HG02870 (cell line): Measurements from ENCODE around the gene CIBAR2.

Source experiments
- ATAC-seq: cut with Tn5 transposase; IDR thresholded peaks from one replicate; pipeline ENCODE4 v1.9.1; 2021; ENCODE audit warnings: mild to moderate bottlenecking, moderate library complexity; ENCODE audit not compliant: unreplicated experiment

Gene CIBAR2

DNA sequence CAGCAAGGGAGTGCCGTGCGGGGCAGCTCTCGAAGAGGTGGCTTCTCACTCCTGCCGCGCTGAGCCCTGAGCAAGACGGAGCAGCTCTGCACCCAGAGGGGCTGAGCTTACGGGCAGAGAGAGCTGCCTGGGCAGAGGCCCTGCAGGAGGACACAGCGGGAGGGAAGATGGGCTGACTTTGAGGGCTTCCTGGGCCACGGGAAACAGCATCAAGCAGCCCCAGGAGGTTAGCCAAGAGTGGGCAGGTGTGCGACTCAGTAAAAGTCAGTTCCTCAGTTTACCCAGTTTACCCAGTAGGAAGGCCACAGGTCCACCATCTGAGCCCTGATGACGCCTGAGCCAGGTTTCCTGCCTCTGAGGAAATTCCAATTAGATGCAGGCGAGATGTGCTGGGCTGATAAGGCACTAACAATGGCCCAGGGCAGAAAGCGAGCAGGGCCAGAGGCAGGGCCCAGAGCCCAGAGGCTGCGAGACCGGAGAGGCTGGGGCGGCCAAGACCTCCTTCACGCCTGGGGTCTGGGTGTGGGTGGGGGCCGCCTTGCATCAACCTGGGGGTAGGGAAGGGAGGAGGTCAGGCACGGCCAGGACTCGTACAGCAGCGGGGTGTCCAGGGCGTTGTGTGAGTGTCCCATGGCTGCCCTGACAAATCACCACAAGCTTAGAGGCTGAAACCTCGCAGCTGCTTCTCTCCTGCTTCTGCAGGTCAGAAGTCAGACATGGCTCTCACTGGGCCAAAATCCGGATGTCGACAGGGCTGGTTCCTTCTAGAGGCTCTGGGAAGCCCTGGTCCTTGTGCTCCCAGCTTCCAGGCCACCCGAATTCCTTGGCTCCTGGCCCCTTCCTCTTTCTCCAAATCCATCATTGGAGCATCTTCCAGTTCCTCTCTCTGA, 32.0 kb upstream of the CIBAR2 start:
- ATAC-seq = no peak

DNA sequence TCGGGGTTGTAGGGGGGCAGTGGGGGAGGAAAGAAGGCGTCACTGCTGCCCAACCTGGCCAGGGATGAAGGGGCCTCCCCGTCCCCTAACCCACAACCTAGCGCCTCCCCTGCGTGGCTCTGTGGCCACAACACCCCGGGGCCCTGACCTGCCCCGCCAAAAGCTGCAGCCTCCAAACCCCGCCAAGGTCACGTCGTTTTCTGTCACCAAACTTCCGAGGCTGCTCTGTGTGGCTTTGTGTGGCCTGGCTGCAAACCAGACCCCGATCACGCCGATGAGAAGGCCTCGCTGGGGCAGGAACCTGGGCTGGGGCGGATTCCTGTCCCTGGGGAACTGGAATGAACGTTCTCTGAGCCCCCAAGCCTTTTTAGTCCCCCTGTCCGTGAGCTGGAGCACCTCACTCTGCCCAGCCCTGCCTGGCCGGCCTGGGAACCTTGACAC, 30.5 kb upstream of the CIBAR2 start:
- ATAC-seq = no peak

DNA sequence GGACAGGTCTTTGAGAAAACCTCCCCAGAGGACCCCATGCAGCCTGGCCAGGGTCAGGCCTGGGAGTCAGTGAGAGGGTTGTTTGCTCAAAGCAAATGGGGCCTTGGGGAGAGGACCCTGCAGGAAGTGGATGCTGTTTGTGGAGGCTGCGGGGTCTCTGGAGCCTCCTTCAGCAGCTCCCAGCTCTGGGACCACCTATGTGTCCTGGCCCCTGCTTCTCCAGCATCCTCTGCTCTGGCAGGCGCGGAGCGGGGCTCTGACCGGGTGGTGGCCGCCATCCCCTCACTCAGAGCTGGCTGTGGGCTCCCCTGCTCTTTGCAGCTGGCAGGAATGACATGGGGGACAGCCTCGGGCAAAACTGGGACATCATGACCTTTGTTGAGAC, 29.8 kb upstream of the CIBAR2 start:
- no peak for ATAC-seq

DNA sequence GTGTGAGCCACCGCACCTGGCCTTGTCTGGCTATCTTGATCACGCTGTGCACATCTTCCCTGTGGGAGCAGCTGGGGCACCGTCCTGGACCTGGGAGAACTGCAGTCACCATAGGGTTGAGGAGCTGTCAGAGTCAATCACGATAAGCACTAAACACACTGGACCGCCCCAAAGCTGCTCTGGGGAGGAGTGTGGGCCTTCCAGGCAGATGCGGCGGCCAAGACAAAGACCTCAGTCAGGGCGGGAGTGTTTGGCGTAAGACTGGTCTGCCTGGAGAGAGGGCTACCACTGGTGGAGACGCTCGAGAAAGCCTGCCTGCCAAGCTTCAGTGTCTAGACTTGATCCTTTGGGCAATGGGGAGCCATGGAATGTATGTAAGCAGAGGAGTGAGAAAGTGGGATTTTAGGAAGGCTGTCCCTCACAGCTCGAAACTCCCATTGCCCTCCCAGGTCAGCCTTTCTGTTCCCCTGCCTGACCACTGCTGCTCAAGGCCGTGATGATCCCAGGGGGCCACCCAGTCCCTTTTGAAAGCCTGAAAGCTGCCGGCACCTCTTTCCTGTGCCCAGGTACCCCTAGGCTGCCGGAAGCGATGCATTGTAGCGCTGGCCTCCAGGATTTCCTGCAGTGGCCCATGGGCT, 29.3 kb upstream of the CIBAR2 start:
- no peak for ATAC-seq

DNA sequence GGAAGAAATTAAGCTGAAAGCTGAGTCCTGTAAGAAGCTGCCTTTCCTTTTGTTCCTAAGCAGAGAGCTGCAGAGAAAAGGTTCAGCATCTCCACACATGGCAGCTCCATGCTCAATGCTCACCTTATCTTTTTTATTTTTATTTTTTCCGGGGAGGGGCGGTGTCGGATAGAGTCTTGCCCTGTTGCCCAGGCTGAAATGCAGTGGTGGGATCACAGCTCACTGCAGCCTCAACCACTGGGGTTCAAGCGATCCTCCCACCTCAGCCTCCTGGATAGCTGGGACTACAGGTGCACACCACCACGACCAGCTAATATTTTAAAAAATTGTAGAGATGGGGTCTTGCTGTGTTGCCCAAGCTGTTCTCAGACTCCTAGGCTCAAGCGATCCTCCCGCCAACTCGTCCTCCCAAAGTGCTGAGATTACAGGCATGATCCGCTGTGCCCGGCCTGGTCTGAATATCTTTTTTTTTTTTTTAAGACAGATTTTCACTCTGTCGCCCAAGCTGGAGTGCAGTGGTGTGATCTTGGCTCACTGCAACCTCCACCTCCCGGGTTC, 28.3 kb upstream of the CIBAR2 start:
- no peak for ATAC-seq

DNA sequence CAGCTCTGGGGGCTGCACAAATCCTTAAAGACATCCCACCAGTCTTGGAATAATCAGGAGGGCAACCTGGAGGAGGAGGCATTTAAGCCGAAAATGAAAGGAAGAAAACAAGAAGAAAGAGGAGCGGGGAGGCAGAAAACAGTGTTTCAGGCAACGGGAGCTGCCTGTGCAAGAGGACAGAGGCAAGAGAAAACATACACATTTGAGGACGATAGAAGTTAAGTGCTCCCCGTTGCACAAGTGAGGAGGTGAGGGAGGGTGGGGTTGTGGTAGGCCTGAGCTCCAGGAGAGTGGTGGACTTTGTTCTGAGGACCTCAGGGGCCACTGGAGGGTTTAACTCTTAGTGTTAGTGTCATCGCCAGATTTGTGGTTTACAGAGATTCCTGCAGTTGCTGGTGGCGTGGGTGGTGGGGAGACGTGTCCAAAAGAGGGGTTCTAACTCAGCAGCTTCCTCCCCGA, 27.6 kb upstream of the CIBAR2 start:
- no peak for ATAC-seq

DNA sequence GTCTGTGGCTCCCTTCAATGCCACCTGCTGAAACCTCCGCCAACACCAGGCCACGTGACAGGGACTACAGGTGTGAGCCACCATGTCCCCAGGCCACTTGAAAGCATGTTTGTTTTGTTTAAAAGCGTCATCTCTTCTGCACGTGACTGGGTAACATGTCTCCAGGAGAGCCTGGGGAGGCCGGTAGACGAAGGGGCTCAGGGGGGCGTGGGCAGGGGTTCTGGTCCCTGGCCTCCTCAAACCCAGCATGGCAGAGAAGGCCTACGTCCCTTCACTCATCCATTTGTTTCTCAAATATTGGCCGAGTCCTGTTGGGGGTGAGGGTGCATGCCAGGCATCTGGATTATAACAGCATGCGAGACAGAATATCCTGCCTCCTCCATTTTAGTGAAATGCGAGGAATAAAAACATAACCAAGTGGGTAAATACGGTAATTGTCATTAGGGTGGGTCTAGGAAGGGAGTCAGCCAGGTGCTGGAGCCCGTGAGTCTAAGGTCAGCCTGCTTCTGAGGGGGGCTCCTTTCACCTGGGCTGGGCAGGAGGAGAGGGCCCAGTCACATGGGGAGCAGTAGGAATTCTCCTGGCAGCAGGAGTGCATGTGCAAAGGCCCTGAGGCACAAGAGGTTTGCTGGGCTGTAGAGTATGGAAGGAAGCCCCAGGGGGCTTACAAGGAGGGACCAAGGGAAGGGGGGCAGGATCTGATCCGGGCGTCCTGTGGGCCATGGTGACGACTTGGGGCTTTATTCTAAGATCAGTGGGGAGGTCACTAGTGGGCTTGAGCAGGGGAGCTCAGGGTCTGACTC, 26.8 kb upstream of the CIBAR2 start:
- ATAC-seq = no peak

DNA sequence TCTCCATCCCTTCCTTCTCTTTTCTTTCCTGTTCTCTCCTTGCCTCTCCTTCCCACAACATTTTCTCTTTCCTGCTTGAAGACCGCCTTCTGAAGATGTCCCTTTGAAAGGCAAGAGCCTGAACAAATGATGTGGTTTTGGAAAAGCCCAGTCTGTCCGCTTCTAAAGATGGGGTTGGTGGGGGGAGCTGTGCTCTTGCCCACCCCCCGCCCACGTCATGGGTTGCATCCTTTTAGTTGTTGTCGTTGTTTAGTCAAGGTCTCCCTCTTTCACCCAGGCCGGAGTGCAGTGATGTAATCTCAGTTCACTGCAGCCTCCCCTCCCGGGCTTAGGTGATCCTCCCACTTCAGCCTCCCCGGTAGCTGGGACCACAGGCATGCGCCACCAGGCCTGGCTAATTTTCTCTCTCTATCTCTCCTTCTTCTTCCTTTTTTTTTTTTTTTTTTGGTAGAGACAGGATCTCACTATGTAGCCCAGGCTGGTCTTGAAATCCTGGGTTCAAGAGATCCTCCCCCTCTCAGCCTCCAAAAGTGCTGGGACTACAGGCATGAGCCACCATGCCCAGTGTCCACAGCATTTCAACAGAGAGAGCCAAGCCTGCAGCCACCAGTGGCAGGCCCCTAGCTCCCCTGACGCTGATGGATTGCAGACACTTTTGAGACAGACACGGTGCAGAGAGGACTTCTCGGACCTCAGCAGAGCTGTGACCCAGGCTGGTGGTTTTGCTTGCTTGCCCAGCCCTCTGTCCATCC, 26.0 kb upstream of the CIBAR2 start:
- ATAC-seq = no peak

DNA sequence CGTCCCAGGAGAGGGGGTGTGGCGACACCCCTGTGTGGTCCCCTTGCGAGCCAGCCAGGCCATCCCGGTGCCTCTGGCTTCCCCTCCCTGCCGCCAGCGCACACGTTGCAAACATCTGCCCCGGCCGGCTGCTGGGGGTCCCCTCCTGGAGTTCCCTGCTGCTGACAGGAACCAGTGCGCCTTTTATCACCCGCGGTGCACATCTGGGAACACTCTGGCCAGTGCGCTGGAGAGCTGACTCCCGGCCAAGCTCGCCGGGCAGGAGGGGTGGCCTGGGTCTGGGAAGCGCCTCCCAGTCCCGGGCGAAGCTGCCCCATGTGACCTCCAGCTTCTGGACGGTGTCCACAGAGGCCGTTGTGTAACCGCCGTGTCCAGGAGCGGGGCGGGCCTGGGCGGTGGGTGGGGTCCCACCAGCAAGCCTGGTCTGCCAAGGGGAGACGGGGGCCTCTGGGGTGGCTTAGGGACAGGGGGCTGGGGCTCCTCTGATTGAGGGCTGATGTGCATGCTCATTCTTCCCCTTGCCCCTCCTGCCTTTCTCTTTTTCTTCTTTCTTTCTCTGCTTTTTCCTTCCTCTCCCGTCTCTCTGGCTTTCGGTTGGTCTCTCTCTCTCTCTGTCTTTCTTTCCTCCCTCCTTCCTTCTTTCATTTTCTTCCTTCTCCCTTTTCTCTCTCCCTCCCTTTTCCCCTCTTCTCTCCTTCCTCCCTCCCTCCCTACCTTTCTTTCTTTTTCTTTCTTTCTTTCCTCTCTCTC, 25.2 kb upstream of the CIBAR2 start:
- ATAC-seq = no peak

DNA sequence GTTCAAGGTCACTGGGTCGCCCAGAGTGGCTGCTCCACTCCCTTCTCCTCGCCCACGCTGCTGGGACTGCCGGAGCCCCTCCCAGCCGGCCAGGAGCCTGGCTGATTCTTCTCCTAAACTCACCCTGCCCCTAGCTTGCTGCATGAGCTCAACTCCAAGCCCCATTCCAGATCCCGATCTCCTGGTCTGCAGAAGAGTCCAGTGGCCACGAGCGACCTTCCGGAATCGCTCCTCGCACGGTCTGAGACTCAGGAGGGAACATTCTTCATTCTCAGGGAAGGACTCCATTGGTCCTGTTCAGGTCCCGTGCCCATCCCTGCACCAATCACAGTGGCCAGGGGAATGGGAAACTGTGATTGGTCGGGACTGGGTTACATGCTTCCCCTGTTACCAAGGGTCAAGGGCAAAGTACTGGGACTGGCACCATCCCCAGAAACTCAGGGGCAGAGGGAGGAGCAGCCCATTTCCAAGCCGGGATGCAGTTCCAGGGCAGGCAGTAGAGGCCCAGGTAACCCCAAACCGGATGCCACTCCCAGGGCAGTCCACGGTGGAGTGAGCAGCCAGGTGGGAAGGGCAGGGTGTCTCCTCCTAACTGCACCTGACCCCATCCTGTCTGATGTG, 24.5 kb upstream of the CIBAR2 start:
- ATAC-seq = no peak

DNA sequence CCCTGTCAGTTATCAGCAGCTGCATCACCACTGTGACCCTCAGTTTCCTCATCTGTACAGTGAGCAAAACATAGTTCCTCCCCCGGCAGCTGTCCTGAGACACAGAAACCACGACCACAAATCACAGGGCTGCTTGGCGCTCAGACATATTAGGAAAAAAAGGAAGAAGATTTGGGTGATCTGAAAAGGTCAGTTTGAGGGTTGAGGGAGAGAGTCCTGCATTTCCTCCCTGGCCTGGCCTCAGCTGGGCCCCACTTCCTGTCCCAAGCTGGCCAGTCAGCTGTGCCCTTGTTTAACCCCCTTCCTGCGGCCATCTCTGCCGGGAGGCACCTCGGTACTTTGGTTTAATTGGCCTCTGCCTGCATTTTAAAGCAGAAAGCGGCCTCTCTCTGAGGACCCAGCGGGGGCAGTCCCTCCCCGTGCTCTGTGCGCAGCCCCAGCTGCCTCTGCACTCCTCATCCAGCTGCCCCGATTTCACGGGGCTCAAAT, 24.0 kb upstream of the CIBAR2 start:
- ATAC-seq = no peak

DNA sequence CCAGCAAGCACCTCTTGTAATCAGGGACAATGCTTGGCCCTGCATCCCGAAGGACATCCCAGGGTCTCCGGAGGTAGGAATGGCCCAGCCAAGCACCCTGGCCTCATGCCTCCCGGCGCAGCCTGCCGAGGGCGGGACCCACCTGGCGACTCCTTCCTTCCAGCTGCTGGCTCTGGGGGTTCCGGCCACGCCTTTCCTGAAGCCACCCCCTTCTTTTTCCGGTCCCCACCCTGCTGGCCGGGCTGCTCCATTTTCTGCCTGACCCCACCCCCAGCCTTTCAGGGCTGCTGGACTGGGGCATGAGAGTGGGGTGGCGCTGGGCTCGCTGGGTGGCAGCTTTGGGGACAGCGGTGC, 22.5 kb upstream of the CIBAR2 start:
- no peak for ATAC-seq

DNA sequence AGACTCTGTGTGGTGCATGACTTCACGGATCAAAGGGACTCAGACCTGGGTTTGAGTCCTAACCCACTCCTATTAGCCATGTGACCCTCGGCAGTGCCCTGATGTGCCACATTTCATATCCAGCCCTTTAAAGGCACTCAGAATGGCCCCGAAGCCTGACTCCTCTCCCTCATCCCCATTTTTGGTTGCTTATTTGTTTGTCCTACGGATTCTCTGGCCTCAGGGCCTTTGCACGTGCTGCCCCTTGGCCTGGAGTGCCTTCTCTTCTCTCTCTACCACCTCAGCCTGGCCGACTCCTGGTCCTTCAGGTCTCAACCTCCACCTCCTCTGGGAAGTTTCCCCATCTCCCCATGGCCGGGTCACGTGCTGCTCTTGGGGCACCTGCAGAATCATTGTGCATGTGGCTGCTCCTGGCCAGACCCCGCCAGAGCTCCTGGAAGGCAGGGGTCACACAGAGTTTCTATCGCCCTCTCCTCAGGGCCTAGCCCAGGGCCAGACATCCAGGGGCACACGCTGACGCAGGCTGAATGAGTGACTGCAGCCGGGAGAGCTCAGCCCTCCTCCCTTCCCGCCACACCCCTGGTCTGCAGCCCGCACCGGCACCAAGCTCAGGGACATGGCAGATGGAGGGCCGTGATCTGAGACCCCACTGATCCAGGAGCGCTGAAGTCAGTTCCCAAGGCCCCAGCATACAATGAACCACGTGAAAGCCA, 22.0 kb upstream of the CIBAR2 start:
- no peak for ATAC-seq

DNA sequence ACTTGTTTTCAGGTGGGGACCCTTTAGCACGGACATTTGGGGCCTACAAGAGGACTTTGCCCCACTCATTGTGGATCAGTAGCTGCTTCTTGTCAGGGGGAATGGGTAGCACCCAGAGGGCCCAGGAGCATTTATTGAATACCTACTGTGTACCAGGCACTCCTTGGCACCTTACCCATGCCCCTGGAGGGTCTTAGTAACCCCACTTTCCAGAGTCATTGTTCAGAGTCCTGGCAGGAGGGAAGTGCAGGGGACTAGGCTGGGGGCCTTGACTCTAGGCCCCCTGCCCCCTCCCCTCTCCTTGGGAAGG, 21.0 kb upstream of the CIBAR2 start:
- no peak for ATAC-seq

DNA sequence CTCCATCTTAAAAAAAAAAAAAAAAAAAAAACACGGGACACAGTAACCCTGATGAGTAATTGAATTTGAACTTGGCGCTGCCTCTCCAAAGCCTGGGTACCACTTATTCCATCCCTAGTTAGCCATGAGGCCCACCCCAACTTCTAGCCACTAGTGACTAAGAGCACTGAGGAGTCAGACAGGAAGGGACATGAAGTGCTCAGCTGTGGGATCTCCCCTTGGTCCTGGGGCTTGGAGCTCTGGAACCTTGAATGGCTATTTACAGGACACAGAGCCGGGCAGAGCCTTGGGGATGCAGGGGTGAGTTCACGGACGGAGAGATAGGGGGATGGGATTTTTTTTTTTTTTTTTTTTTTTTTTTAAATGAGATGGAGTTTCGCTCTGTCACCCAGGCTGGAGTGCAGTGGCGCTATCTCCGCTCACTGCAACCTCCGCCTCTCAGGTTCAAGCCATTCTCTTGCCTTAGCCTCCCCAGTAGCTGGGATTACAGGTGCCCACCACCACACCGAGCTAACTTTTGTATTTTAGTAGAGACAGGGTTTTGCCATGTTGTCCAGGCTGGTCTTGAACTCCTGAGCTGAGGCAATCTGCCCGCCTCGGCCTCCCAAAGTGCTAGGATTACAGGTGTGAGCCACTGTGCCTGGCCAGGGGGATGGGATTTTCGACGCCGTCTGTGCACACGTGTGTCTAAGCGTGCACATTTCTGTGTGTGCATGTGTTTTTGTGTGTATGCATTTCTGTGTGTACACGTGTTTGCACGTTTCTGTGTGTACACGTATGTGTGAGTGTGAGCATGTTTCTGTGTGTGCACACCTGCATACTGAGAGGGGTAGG, 20.4 kb upstream of the CIBAR2 start:
- ATAC-seq = no peak

DNA sequence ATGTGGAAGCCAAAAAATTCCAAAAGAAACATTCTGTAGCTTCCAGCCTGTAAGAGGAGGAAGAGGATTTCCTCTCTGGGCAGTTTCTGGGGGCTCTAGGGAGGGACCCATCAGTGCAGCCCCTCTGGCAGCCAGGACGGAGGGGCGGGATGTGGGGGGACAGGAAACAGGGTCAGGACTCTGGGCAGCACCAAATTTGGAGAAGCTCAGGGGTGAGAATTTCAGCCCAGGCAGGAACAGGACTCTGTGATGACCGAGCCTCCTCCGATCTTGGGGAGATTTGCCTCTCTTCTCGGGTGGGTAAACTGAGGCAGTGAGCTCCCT, 18.4 kb upstream of the CIBAR2 start:
- ATAC-seq = no peak

DNA sequence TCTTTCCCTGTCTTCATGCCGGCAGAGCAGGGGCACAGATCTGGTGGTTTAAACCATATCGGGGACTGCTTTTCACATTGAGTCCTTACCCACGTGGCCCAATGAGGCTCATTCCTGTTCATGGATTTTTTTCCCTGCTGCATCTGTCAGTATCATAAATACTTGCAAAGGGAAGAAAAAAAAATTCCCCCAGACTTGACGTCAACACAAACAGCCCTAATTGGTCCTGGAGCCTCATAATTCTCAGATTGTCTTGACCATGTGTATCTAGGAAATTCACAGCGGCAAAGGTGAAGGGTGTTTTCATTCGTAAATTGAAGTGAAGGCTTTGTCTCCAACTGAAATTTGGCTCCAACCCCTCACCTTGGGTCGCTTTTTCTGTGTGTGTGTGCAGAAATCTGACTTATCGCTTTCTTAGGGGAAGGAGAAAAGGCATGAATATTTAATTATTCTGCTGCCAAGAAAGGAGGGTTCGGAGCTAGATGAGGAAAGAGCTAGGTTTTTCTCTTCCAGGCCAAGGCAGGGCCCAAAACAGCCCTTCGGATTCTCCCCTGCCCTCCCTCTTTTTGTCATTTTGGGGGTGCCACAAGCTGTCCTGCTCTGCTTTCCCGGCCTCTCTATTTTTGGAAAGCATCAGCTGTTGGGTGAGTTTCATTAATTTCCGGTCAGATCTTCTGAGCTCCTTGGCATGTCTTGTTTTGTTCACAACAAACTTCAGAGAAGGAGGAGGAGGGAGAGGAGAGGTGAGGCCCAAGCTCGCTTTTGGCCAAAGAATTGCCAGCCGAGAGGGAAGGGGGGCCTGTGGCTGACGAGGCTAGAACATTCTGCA, 17.8 kb upstream of the CIBAR2 start:
- no peak for ATAC-seq
